Adipose tissue (tissue), 3 donors: ENCODE results near the gene SYDE1. TPM values are rescaled to one million over a fixed set of nuclear protein-coding genes. Genes with fewer than 3 reads are reported as not detected.

Experiments
- H3K27ac ChIP-seq: one replicate; pipeline ENCODE4 v1.5.1; 2013; ENCODE audit warnings: low read depth, low read length
- WGBS, 3 donors: extraction: QIAGEN DNeasy Blood & Tissue Kit; methylation state at CpG; one replicate each; pipeline ENCODE4 v1.1.7; 2013; 5-methylcytosine and 5-hydroxymethylcytosine counted together
- polyA plus RNA-seq, 3 donors: library from polyadenylated mRNA; stranded (reverse); fragments of 200-250 nt; gene quantifications; one replicate each; pipeline ENCODE4 v1.2.3, GENCODE V29; 2013
- donor health status: healthy with polysubstance abuse.
- donor health status: Bipolar disorder and iron deficiency.
- donor health status: healthy.

The SYDE1 gene
- polyA plus RNA-seq, 3 donors: 3.6 to 17.7 (median 16.2) TPM

- no peak overlapping the region for H3K27ac ChIP-seq
- 89 to 95% (median 95%) methylated on average over 14 of the region's 14 CpGs for WGBS, 3 donors
Observed at GRCh38 chr19:15120135-15121026, 13.2 kb downstream of the SYDE1 start.

GRCh38 chr19:15122331-15123030 lies 15.3 kb downstream of the SYDE1 start:
- no peak overlapping the region for H3K27ac ChIP-seq
- WGBS, 3 donors: 91 to 97% (median 96%) methylated on average over 21 of the region's 21 CpGs

DNA sequence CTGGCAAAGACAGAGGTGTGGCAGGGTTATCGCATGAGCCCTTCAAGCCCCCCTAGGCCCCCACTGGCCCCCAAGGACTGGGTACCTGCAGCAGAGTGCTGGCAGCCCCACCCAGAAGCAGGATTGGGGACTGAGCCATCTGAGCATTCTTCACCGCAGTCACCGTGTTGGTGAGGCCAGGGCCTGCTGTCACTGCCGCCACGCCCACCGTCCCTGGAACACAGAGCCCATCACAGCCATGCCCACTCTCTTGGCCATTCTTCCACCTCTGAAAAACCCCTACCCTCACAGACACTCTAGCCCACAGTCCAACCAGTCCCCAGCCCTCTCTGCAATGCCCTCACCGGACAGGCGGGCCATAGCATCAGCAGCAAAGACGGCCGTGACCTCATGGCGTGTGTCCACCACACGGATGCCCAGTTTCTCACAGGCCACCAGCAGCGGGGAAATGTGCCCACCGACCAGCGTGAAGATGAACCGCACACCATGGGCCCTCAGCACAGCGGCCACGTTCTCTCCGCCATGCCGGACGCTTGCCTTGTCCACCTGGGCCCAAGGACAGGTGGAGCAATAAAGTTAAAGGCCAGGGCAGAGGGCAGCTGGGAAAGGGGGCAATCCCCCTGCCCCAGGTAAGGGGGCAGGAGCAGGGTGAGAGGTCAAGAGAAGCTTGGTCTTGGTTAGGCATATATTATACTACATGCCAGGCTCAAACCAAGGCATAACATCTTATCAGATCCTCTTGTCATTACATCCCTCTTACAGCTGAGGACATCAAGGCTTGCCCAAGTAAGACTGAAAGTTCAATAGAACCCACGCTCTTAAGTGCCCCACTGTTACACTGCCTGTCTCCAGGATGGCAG lies 16.1 kb downstream of the SYDE1 start:
- WGBS, 3 donors: 93 to 97% (median 95%) methylated on average over 22 of the region's 22 CpGs
- H3K27ac ChIP-seq: no peak overlapping the region

- 9 to 44% (median 37%) methylated on average over 5 of the region's 5 CpGs for WGBS, 3 donors
- no peak overlapping the region for H3K27ac ChIP-seq
Observed at GRCh38 chr19:15123900-15124299, 16.7 kb downstream of the SYDE1 start.

- 1 to 3% (median 2%) methylated on average over 32 to 33 of the region's 33 CpGs for WGBS, 3 donors
- H3K27ac ChIP-seq: no peak overlapping the region
Observed at GRCh38 chr19:15124572-15125231, 17.5 kb downstream of the SYDE1 start.

DNA sequence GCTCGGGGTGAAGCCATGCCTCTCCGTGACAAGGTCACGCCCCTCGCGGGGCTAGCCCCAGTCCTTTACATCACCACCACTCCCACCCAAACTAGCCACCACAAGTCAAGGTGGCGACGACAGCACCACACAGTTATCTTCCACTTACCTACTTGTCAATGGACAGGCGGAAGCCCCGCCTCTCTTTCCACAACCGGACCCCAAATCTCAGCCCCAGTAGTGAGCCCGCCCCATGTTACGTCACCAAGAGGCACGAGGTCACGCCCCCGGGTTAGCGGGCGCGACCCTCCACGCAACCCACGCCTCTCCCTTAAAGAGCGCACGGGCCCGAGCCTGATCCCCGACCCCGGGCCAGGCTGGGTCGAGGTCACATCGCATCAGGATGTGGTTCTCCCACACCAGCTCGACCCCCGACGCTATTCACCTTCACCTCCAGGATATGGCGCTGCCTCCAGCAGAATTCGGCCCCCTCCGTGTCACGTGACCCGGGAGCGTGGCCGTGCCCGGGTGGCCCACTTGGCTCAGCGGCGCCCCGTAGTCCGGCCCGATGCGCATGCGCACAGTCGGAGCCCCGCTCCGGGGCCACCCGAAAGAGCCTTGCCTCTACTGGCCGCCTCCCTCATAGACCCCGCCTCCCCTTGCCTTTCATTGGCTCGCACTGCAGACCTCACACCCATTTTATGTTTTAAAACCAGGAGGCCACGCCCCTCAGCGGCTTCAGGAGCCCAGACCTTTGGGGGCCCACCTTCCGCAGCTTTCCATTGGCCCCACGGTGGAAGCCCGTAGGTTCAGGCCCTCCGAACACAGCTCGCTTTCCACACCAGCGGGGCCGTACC lies 18.2 kb downstream of the SYDE1 start:
- peak overlapping the region; percentile 9 for H3K27ac ChIP-seq
- WGBS, 3 donors: 0 to 1% (median 0%) methylated on average over 61 of the region's 61 CpGs

- 55 to 71% (median 70%) methylated on average over 2 of the region's 2 CpGs for WGBS, 3 donors
- H3K27ac ChIP-seq: no peak overlapping the region
Observed at GRCh38 chr19:15126131-15126910, 19.1 kb downstream of the SYDE1 start.

DNA sequence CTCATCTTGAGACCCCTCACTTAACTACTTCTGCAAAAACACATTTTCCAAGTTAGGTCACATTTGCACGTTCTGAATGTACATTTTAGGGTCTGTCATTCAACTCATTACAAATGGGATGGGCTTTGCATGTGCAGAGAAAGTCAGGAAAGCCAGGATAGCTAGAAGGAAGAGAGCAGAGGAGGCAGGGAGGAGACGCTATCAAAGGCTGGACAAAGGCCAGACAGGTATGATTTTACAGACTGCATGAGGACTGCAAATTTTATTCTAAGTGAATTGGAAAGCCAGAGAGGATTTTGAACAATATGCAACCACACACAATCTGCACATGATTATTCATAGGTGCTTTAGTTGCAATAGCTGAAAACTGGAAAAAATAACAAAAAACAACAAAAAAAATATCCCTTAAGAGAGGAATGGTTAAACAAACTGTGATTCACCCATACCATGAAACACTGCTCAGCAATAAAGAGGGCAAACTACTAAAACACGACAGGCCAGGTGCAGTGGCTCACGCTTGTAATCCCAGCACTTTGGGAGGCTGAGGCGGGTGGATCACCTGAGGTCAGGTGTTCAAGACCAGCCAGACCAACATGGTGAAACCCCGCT lies 21.1 kb downstream of the SYDE1 start:
- WGBS, 3 donors: 63 to 78% (median 77%) methylated on average over 6 of the region's 6 CpGs
- no peak overlapping the region for H3K27ac ChIP-seq

DNA sequence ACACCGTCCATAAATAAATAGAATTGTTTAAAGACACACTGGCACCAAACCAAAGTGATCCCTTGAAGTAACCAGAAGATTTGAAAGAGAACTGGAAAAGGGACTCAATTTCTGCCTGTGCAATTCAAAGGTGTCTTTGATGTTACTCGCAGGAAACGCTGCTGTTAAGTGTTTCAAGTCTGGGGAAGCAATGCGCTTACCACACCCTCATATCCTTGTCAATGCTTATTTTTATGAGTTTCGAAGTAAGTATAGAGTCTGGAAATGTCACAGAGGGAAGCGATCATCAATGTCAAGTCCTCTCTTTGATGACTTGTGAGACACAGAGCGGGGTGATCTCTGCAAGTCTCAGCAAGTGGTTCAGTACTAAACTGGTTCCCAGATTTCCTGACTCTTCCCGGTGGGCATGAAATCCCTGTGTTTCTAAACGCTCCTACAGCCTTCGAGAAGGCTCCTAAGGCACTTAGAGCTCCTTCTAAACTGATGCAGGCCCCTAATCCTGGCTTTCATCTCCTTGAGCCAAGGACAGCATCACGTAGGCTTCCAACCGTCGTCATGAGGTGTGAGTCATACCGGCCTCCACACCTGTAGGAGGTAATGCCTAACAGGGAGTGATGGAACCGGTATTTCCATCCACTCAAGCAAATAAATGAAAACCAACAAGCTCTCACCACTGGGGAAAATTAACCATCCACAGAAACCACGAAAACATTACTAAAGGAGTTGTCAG lies 22.8 kb downstream of the SYDE1 start:
- 54 to 74% (median 74%) methylated on average over 16 of the region's 16 CpGs for WGBS, 3 donors
- H3K27ac ChIP-seq: no peak overlapping the region

- no peak overlapping the region for H3K27ac ChIP-seq
- WGBS, 3 donors: 70 to 78% (median 74%) methylated on average over 2 of the region's 2 CpGs
Observed at GRCh38 chr19:15136234-15136954, 29.2 kb downstream of the SYDE1 start.

DNA sequence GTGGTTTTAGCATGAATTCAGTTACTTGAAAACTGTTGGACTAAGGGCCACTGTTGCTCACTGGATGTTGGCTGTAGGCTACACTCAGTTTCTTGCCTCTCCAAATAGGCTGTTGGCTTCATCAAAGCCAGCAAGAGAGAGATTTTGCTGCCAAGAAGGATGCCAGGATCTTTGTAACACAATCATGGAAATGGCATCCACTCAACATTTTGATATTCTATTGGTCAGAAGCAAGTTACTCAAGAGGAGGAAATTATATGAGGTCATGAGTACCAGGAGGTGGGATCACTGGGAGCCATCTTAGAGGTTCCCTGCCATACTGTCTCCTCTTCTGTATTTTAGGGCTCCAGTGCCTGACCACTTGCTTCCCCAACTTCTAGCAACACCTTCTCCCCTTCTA lies 30.6 kb downstream of the SYDE1 start:
- no peak overlapping the region for H3K27ac ChIP-seq

DNA sequence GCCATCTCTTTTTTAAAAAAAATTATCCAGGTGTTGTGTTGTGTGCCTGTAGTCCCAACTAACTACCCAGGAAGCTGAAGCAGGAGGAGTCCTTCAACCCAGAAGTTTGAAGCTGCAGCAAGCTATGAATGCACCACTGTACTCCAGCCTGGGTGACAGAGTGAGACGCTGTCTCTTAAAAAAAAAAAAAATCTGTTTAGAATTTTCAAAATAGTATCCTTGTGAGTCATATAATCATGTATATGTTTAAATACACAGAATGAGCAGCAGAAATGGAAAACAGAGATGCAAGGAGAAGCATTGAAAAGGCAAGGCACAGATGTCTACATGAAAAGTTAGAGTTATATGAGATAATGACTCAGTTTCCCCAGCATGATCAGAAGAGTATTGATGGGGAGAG lies 31.2 kb downstream of the SYDE1 start:
- WGBS, 3 donors: 74 to 88% (median 84%) methylated on average over 1 of the region's 1 CpG
- no peak overlapping the region for H3K27ac ChIP-seq

DNA sequence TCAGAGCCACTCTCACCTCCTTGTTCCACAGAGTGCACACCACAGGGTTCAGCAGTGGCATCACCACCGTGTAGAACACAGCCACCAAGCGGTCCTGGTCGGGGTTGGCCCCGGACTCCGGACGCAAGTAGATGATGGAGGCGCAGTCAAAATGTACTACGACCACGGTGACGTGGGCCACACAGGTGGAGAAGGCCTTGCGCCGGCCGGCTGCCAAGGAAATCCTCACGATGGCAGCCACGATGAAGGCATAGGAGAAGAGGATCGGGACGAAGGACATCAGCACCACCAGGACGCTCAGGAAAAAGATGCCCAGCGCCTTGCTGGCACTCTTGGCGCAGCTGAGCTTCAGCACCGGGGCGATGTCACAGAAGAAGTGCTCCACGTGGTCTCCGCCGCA lies 33.9 kb downstream of the SYDE1 start:
- 91 to 96% (median 93%) methylated on average over 25 of the region's 25 CpGs for WGBS, 3 donors
- H3K27ac ChIP-seq: no peak overlapping the region

DNA sequence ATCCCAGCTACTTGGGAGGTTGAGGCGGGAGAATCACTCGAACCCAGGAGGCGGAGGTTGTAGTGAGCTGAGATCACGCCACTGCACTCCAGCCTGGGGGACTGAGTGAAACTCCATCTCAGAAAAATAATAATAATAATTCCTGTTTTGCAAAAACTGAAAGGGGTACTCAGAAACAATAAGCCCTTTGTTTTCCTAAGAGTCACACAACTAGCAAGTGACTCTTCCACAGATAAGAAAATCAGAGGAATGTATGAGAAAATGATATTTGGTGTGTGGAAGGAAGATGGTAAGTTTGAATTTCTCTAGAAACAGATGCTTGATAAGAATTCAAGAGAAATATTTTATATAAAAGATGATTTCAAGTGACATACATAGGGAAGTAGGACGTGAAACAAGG lies 35.1 kb downstream of the SYDE1 start:
- H3K27ac ChIP-seq: no peak overlapping the region
- WGBS, 3 donors: 77 to 91% (median 89%) methylated on average over 5 of the region's 5 CpGs

DNA sequence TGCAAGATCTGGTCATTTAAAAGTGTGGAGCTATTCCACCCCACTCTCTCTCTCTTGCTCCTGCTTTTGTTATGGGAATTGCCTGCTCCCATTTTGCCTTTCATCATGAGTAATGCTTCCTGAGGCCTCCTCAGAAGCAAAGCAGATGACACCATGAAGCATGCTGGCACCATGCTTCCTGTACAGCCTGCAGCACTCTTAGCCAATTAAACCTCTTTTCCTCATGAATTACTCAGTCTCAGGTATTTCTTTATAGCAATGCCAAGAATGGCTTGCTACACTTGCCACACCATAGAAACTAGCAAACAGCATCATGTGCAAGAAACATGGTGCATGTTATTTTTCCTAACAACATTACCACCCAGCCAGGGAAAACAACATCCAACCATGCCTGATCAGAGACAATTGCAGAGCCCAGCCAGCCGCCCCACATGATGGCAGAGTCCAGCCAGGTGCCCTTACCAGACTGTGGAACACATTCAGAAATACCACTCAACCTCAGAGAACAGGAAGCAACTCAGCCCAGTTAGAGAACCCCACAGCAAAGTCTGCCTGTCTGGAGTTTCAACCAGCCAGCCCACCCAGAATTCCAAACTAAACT lies 36.9 kb downstream of the SYDE1 start:
- 91 to 97% (median 96%) methylated on average over 1 of the region's 1 CpG for WGBS, 3 donors
- H3K27ac ChIP-seq: no peak overlapping the region
